ENCODE data around the gene MED26.

Gene MED26

DNA sequence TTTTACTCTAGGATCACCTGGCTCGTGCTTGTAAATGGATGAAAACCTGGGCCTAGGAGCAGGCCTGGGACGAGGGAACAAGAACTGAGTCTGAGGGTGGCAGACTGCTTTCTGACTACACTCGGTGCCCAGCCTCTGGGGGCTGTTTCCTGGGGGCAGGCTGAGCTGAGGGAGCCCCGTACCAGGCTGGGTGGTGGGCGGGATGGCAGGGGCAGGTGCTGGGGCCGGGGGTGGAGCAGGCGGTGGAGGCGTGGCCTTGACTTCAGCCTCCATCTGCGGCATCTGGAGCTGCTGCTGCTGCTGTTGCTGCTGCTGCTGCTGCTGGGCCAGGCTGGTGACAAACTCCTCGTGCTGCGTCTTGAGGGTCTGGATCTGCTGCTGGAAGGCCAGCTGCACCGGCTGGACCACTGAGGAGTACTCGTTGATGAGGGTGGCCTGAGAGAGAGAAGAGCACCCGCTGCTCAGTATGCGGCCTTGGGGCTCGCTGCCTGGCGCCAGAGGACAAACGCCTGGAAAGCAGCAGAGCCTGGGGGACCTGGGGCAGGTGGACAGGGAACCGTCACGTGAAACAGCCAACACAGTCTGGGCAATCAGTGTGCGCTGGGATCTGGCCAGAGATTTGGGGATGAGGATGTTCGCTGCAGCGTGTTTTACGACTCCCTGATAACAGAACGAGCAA, 98.4 kb downstream of the MED26 start:
- no peak for DNase-seq
- no peak for TF ChIP-seq POLR2A (IDR thresholded peaks at IDR 0.05; ENCODE audit: low read length)
- TF ChIP-seq GATA1 (IDR thresholded peaks at IDR 0.05; ENCODE audit: low read depth, low read length): no peak

- peak; percentile 59 to 69 for DNase-seq
These were observed 100.0 kb downstream of the MED26 start for GRCh38 chr19:16527971-16528521.

DNA sequence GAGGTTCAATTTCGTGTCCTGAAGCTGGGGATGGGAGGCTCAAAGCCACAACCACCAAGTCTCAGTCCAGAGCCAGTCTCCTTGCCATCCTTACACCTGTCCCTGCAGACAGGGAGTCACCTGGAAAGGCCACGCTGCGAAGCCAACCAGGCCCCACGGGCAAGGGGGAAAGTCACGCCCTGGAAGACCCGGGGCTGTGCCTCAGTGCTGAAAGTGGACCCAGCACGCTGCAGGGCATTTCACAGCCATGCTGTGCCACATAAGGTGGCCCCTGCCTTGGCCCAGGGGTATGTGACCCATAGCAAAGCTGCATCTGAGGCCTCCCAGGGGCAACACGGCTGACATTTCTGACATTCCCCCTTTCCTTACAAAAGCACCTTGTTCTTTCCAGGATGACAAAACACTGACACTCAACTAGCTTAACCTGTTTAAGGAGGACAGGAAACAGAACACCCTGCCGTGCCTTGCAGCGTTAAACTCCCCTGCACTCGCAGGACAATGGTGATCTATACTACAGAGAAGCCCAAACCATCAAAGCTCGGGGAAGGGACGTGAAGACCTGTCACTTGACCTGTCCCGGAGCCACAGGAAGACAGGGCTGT, 100.6 kb downstream of the MED26 start:
- DNase-seq: no peak
- TF ChIP-seq POLR2A (IDR thresholded peaks at IDR 0.05; ENCODE audit: low read length): no peak
- no peak for TF ChIP-seq GATA1 (IDR thresholded peaks at IDR 0.05; ENCODE audit: low read depth, low read length)

More at GRCh38 chr19:16527971-16528521, 100.0 kb downstream of the MED26 start:
- no peak for TF ChIP-seq POLR2A (IDR thresholded peaks at IDR 0.05; ENCODE audit: low read length)
- TF ChIP-seq GATA1 (IDR thresholded peaks at IDR 0.05; ENCODE audit: low read depth, low read length): no peak

DNA sequence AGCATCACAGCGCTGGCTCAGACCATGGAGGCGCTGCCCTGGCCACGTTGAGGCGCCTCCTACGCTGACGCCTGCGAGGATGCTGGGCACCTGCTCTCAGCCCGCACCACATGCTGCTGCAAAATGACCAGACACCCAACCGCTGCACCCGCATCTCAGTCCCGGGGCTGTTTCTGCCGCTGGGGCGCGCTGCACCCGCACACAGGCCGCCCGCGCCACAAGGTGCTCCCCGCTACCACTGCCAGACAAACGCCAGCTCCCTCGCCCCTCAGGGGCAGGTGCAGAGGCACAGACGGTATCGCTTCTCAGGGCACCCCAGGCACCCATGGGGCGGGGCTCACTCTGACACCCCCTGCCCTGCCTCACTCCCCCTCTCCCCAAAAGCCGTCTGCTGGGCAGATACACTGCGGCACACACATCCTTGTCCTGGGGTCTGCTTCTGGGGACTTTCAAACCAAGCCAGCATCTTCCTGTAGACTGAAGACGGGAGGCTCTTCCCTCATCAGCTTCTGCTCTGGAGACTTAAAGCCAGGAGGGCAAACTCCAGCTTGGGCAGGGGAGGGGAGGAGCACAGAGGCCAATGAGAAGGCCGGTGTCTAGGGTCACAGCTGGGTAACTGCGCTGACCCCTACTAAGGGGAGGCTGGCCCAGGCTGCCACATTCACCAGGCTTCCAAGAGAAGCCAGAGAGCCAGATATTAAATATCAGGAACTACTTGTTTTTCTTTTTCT, 102.1 kb downstream of the MED26 start:
- DNase-seq: no peak
- TF ChIP-seq POLR2A (IDR thresholded peaks at IDR 0.05; ENCODE audit: low read length) (no peak), GATA1 (IDR thresholded peaks at IDR 0.05; ENCODE audit: low read depth, low read length) (no peak)

DNA sequence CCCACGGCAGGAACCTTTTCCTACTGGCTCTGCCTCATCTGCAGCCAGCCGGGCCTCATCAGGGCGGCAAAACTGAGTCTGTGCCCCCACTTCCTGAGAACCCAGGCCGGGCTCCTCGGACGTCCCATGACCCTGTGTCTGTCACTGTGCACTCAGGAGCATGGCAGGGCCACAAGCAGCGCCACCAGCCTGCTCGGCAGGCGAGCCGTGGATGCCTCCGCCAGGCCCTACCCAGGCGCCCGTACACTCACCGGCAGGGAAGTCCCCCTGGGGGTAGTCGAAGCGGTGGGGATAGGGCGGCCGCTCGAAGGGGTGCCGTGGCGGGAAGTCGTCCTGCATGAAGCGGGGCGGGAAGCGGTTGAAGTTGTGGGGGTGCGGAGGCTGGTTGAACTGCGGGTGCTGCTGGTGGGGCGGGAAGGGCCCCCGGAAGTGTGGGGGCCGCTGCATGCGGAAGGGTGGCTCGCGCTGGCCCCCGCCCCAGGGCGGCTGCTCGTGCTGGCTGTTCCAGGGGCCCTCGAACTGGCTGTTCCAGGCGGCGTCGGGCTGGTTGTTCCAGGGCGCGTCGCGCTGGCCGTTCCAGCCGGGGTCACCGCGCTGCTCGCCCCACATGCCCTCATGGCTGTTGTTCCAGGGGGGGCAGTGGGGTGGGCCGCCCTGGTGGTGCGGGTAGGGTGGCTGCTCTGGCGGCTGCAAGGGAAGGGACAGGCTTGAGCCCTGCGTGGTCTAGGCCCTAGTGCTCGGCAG, 102.8 kb downstream of the MED26 start:
- TF ChIP-seq GATA1 (IDR thresholded peaks at IDR 0.05; ENCODE audit: low read depth, low read length): no peak
- DNase-seq: no peak

Data from erythroblast (primary cell).